NCI-H146 (cell line): ENCODE measurements around the gene PLB1.

Experiments
- DNase-seq: peaks from one replicate; lab custom pipeline; 2025; lab: John Stamatoyannopoulos, UW

PLB1 gene

DNA sequence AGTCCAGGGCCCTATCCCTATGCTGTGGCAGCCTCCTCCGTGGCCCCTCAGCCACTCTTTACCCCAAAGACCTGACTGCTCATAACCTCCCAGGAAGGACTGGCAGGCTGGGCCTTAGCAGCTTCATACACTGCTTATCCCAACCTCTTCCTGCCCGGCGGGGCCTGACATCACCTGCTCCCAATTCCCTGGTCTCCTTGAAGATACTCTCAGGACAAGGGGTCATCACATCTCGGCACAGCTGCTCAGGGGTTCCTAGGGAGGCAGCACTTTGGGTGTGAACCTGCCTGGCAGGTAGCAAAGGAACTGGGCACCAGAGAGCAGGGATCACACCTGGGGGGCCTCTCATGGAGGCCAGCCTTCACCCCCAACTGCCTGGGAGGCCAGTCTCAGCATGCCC is 68.5 kb downstream of the PLB1 start:
- no peak for DNase-seq

GRCh38 chr2:28565033-28565432 is 69.2 kb downstream of the PLB1 start:
- no peak for DNase-seq

DNA sequence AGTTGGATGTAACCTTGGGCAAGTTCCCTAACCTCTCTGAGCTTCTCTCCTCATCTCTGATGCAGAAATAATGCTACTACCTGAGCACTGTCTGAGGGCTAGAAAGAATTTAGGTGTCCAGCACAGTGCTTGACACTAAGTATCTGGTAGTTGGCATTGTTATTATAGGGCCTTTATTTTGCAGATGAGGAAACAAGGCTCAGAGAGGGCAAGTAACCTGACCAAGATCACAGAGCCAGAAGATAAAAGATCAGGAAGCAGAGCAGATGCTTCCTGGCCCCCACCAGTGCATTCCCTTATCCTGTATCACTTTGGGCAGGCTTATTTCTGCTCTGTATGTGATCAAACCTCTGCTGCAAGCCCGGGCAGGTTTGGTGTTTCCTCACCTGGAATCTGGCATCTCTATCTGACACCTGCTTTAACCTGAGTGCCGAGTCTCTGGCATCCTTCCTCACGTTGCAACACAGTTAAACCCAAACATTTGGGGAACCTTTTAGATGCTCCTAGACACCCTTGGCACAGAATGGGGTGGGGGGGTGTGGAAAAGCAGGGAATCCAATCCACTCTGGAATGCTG is 69.9 kb downstream of the PLB1 start:
- DNase-seq = peak; percentile 80

- DNase-seq = peak; percentile 83
These were observed 70.7 kb downstream of the PLB1 start for GRCh38 chr2:28566521-28567041.

DNA sequence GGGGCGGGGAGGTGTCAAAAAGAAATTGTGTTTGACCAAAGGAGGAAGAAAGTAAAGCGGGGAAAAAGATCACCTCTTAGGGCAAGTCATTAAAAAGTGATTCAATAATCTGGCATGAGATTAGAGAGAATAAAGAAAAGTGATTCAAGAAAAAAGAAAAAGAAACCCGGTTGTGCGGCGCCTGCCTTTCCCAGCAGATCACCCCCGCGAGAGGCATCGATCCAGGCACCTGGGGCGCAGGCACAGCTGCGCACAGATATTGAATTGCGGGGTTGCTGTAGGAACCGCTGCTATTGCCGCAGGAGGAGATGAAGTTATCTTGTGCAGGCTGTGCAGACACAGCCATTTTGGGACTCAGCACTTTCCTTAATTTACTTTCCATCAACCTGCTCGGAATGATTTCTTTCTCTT is 71.2 kb downstream of the PLB1 start:
- peak; percentile 83 for DNase-seq

DNA sequence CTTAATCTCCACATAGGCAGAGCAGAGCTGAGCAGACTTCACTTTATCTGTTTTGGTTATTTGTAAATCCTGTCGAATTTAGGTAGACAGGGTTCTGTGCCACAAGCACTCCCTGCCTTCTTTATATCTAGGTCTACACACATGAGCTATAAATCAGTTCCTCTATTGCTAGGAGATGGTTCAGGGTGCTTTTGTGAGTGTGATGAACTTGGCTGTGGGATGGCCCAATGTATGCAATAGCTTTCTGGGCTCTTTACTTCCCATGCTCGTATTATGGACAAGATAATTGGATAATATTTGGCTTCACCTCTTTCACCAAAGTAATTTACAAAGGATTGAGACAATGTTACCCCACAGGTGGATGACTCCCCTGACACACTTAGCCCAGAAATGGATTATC is 72.2 kb downstream of the PLB1 start:
- no peak for DNase-seq

GRCh38 chr2:28568533-28568932 is 72.7 kb downstream of the PLB1 start:
- DNase-seq = no peak

- DNase-seq = no peak
These were observed 74.6 kb downstream of the PLB1 start for GRCh38 chr2:28570431-28570830.

DNA sequence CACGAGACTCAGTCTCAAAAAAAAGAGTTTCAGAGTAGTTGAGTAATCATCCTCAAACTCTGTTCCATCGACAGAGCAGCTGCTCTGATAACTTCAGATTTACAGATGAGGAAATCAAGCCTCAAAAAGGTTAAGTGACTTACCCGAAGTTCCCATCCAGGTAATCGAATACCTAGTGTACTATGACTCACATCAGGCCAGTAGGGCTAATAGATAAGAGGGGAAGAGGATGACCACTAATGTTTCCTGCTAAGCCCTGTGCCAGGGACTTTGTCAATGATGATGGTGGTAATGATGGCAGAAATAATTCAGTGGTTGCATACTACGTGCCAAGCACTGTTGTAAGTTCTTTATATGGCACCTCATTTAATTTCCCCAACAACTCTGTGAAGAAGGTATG is 80.9 kb downstream of the PLB1 start:
- DNase-seq = no peak

GRCh38 chr2:28577791-28578680 is 82.2 kb downstream of the PLB1 start:
- DNase-seq = no peak

DNA sequence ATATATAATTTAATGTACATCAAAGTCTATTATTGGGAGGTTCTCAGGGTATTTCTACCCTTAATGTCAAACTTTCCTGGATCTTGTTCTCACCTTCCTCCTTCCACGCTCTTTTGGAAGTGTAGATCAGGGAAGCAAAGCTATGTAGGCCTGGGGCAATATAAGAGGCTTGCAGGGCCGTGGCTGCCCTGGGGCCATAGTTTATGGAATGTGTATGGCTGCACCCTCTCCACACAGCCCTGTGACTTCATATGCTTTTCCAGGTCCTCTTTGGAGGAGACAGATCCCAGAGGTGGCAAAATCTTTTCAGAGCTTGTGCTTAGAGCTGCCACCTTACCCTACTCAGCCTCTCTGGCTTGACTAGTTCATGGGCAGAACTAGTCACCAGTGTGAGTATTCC is 82.9 kb downstream of the PLB1 start:
- no peak for DNase-seq

- no peak for DNase-seq
These were observed 83.7 kb downstream of the PLB1 start for GRCh38 chr2:28579606-28580005.

DNA sequence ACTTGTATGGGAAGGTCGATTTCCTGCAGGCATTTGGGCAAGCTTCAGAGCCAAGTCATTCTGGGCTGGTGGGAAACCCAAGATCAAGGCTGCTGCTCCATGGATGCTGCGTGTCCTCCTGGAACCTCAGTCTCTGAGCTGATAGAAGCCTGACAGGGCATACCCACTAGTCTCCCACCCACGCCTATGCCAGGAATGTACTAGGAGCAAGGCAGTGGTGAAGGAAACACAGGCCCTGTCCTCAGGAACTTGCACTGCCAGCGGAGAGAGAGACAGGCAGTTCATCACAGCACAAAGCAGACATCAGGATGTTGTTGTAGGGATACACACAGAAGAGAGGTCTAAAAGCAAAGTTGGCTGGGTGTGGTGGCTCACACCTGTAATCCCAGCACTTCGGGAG is 84.2 kb downstream of the PLB1 start:
- DNase-seq = no peak

GRCh38 chr2:28581312-28581711 is 85.5 kb downstream of the PLB1 start:
- DNase-seq = no peak

DNA sequence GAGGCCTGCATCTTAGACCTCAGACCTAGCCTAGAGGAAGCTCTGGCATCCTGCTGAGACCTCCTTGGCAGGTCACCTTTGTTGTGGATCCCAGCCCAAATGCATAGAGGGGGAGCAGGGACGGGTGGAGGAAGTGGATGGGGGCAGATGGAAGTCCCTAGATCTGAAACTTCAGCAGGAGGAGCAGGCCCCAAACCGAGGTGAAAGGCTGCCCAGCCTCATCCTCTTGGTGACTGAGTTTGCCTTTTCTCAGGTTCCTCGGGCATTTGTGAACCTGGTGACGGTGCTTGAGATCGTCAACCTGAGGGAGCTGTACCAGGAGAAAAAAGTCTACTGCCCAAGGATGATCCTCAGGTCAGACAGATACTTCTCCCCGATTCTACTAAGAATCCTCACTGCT is 86.3 kb downstream of the PLB1 start:
- DNase-seq = no peak

DNA sequence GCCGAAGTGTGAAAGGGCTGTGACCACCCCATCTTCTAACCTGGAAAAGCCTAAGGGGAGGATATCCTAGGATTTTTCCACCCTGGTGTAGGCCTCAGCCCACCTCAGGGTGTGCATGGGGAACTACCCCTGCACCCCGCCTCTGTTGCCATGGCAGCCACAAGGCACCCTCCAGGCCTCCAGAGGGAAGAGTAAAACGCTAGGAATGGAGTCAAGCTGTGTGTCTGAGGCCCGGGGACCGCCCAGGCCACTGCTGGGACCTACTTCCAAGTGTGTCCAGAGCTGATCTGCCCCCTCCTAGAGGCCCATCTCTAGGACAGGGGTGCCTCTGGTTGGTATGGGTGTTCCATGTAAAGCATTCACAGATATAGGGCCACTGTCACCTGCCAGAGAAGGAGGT is 86.7 kb downstream of the PLB1 start:
- DNase-seq = no peak

- no peak for DNase-seq
These were observed 88.2 kb downstream of the PLB1 start for GRCh38 chr2:28583899-28584553.

DNA sequence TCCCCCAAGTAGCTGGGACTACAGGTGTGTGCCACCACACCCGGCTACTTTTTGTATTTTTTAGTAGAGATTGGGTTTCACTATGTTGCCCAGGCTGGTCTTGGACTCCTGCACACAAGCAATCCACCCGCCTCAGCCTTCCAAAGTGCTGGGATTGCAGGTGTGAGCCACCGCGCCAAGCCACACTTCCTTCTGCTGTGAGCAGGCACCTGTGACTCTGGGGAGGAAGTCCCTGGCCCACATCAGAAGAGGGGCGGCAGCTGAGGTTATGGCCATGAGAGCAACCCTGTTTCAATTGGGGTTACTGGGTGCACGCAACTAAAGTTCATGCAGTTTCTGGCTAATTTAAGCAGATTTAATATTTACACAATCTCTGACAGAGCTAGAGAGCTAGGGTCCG is 91.0 kb downstream of the PLB1 start:
- no peak for DNase-seq

DNA sequence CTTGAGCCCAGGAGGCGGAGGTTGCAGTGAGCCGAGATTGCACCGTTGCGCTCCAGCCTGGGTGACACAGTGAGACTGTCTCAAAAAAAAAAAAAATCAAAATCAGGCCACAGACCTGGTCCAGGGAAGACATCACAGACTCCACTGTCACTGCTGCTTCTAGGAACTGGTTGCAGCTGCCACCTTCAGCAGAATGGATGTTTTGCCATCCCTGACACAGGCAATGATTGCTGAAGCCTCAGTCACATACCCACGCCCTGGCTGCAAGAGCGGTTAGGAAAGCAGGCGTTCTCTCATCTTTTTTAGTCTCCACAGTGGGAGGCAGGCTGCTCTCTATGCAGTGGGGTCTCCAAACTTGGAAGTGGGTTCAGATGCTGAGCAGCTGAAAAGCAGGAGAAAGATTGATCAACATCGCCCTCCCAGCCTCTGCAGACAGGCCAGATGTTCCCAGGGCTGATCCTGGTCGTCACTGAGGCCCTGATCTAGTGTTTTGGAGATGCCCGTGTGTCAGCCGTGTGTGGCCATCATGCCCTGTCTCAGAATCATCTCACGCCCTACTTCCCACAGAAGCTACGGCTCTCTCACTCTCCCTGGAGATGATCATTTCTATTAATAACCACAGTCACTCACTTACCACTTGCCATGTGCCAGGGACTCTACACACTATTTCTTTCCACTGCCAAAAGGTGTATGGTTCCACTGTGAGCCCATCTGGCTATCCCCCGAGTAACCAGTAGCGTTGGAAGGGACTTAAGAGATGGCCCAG is 91.8 kb downstream of the PLB1 start:
- no peak for DNase-seq

GRCh38 chr2:28588292-28588670 is 92.4 kb downstream of the PLB1 start:
- DNase-seq = no peak

DNA sequence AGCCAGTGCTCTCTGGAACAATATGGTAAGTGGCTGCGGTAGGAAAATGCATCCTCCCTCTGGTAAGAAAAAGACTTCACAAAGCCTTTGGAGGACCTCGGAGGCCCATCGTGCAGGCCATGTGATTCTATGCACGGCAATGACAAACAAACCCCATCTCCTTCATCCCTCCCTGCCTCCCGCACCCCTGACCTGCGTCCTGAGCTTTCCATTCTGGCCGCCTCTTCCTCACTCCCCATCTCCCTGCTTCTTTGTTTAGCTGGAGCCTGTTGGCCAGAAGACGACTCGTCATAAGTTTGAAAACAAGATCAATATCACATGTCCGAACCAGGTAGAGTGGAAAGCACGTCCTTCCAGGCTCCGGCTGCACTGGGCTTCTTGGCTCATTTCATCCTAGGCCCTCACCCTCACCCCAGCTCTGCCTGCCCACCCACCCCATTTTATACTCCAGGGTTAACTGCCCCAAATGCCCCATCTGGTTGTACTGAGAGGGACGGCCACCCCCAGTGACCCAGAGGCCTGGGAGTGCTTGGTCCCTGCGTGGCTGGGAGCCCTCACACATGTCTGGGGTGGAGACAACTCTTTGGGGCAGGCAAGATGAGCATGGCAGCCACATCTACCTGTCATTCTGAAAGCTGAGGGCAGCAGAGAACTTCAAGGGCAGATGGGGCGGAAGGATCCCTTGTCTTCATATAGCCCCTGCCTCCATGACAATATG is 94.0 kb downstream of the PLB1 start:
- DNase-seq = no peak
